ENCODE measurements around the gene HADHA. TPM values are rescaled to one million over a fixed set of nuclear protein-coding genes. Genes with fewer than 3 reads are reported as not detected.

Gene HADHA
- total RNA-seq, 1 experiment from 2014 or later, result 131 TPM

DNA sequence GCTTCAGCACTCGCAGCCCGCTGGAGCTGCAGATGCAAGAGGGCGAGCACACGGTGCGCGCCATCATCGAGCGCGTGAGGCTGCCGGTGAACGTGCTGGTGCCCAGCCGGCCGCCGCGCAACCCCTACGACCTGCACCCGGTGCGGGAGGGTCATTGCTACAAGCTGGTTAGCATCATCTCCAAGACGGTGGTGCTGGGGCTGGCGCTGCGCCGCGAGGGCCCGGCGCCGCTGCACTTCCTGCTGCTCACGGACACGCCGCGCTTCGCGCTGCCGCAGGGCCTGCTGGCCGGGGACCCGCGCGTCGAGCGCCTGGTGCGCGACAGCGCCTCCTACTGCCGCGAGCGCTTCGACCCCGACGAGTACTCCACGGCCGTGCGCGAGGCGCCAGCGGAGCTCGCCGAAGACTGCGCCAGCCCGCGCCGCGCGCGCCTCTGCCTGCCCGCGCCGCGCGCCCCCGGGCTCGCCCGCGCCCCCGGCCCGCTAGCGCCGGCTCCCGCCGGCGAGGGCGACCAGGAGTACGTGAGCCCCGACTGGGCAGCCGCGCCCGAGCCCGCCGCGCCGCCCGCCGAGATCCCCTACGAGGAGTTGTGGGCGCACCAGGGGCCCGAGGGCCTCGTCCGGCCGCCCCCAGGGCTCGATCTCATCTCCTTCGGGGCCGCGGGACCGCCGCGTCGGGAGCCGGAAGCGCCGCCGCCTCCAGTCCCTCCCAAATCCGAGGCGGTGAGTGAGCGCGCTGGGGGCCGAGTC is 59.7 kb downstream of the HADHA start:
- Histone ChIP-seq H3K9me3 (ENCODE audit: low read length) (no peaks in the 10 kb centered on the region), H3K4me3 (ENCODE audit: low read length) (no peak overlapping the region), H3K36me3 (ENCODE audit: low read depth, low read length) (no peaks in the 10 kb centered on the region), H3K27ac (ENCODE audit: low read length) (no peak overlapping the region), H2AFZ (ENCODE audit: low read length) (no peak overlapping the region), H3K4me2 (ENCODE audit: low read length) (no peak overlapping the region), H3K79me2 (ENCODE audit: low read length) (no peaks in the 10 kb centered on the region), H3K9ac (ENCODE audit: low read length) (no peak overlapping the region), H3K9me2 (replicated peaks; ENCODE audit: low read length) (no peaks in the 10 kb centered on the region), H4K20me1 (ENCODE audit: low read length) (no peaks in the 10 kb centered on the region), H3F3A (ENCODE audit: low read length, unreplicated experiment) (no peaks in the 10 kb centered on the region), H3K27me3 (ENCODE audit: low read length) (no peaks in the 10 kb centered on the region), H3K4me1 (ENCODE audit: insufficient read depth, low read length) (no peaks in the 10 kb centered on the region)
- ATAC-seq (peak; percentile 52), DNase-seq (no peak)
- BruUV-seq (replicated peaks), result no TSS peak
- ChIA-PET POLR2A (ENCODE audit: unreplicated experiment) (no interaction called here), CTCF (interaction anchor here (0.6 kb wide), 1 partner anchor 233 kb away, joined by 3 read pairs; no protein-coding TSS in a partner anchor)
- intact Hi-C loops (cut with micrococcal nuclease), result no loop called here
- TF ChIP-seq, protein P1, sequence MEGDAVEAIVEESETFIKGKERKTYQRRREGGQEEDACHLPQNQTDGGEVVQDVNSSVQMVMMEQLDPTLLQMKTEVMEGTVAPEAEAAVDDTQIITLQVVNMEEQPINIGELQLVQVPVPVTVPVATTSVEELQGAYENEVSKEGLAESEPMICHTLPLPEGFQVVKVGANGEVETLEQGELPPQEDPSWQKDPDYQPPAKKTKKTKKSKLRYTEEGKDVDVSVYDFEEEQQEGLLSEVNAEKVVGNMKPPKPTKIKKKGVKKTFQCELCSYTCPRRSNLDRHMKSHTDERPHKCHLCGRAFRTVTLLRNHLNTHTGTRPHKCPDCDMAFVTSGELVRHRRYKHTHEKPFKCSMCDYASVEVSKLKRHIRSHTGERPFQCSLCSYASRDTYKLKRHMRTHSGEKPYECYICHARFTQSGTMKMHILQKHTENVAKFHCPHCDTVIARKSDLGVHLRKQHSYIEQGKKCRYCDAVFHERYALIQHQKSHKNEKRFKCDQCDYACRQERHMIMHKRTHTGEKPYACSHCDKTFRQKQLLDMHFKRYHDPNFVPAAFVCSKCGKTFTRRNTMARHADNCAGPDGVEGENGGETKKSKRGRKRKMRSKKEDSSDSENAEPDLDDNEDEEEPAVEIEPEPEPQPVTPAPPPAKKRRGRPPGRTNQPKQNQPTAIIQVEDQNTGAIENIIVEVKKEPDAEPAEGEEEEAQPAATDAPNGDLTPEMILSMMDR (conservative IDR thresholded peaks at IDR 0.05; ENCODE audit: low read depth, low read length), result no peak
- TF ChIP-seq EZH2 (IDR thresholded peaks at IDR 0.05; ENCODE audit: low read length, unreplicated experiment) (no peak), EZH2phosphoT487 (IDR thresholded peaks at IDR 0.05; ENCODE audit: borderline replicate concordance, low read length) (no peak)

DNA sequence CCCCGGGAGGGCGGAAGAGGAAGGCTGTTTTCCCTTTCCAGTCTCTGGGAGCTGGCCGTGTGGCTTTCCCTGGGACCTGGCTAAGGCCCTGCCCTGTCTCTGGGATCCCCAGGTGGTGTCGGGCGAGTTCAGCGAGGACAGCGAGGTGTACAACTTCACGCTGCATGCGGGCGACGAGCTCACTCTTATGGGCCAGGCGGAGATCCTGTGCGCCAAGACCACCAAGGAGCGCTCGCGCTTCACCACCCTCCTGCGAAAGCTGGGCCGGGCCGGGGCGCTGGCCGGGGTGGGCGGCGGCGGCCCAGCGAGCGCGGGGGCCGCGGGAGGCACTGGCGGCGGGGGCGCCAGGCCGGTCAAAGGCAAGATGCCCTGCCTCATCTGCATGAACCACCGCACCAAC is 60.3 kb downstream of the HADHA start:
- Histone ChIP-seq H4K20me1 (ENCODE audit: low read length) (no peaks in the 10 kb centered on the region), H3K27ac (ENCODE audit: low read length) (no peak overlapping the region), H3K4me1 (ENCODE audit: insufficient read depth, low read length) (0 out of 2 replicates have a peak, but pooled peaks cover 2% of the 10 kb centered on the region), H3K79me2 (ENCODE audit: low read length) (no peaks in the 10 kb centered on the region), H2AFZ (ENCODE audit: low read length) (no peak overlapping the region), H3K9ac (ENCODE audit: low read length) (no peak overlapping the region), H3K27me3 (ENCODE audit: low read length) (no peaks in the 10 kb centered on the region), H3F3A (ENCODE audit: low read length, unreplicated experiment) (no peaks in the 10 kb centered on the region), H3K4me3 (ENCODE audit: low read length) (no peak overlapping the region), H3K36me3 (ENCODE audit: low read depth, low read length) (no peaks in the 10 kb centered on the region), H3K4me2 (ENCODE audit: low read length) (no peak overlapping the region), H3K9me2 (replicated peaks; ENCODE audit: low read length) (no peaks in the 10 kb centered on the region), H3K9me3 (ENCODE audit: low read length) (no peaks in the 10 kb centered on the region)
- DNase-seq (no peak), ATAC-seq (no peak)
- TF ChIP-seq EZH2phosphoT487 (IDR thresholded peaks at IDR 0.05; ENCODE audit: borderline replicate concordance, low read length), result no peak
- TF ChIP-seq EZH2 (IDR thresholded peaks at IDR 0.05; ENCODE audit: low read length, unreplicated experiment), result no peak
- TF ChIP-seq, protein P1 (conservative IDR thresholded peaks at IDR 0.05; ENCODE audit: low read depth, low read length), result no peak
- CTCF ChIA-PET, result no interaction called here
- POLR2A ChIA-PET (ENCODE audit: unreplicated experiment), result no interaction called here
- intact Hi-C loops (cut with micrococcal nuclease), result no loop called here
- BruUV-seq (replicated peaks), result no TSS peak

DNA sequence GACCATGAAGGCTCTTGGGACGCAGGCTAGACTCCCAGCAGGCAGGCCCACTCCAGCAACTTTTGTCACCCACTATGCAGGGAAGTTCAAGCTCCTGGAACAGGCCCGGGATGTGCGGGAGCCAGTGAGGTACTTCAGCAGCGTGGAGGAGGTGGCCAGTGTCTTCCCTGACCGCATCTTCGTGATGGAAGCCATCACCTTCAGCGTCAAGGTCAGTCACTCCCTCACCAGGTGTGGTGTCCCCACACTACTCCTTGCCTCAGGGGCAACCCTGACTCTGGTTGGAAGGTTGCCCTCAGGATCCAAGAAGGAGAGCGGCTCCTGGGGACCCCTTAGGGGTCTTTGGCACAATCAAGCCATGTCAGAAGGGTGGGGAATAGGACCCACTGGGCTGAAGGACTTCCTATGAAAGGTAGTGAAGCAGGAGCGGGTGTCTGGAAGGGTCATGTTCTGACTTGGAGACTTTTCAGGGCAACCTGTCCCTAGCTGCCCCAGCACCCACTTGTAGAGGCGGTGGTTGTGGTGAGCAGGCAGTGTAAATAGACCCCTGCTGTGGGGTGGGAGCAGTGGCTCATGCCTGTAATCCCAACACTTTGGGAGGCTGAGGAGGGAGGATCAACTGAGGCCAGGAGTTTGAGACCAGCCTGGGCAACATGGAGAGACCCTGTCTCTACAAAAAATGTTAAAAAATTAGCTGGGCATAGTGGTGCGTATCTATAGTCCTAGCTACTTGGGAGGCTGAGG is 61.4 kb downstream of the HADHA start:
- Histone ChIP-seq H3K27me3 (ENCODE audit: low read length) (no peaks in the 10 kb centered on the region), H3K36me3 (ENCODE audit: low read depth, low read length) (no peaks in the 10 kb centered on the region), H3K4me3 (ENCODE audit: low read length) (no peak overlapping the region), H2AFZ (ENCODE audit: low read length) (no peak overlapping the region), H3K27ac (ENCODE audit: low read length) (no peak overlapping the region), H4K20me1 (ENCODE audit: low read length) (no peaks in the 10 kb centered on the region), H3K9me2 (replicated peaks; ENCODE audit: low read length) (no peaks in the 10 kb centered on the region), H3F3A (ENCODE audit: low read length, unreplicated experiment) (no peaks in the 10 kb centered on the region), H3K9ac (ENCODE audit: low read length) (no peak overlapping the region), H3K9me3 (ENCODE audit: low read length) (no peaks in the 10 kb centered on the region), H3K79me2 (ENCODE audit: low read length) (no peaks in the 10 kb centered on the region), H3K4me1 (ENCODE audit: insufficient read depth, low read length) (0 out of 2 replicates have a peak, but pooled peaks cover 4% of the 10 kb centered on the region), H3K4me2 (ENCODE audit: low read length) (no peak overlapping the region)
- no peak for DNase-seq
- no TSS peak for BruUV-seq (replicated peaks)
- intact Hi-C loops (cut with micrococcal nuclease), result no loop called here
- CTCF ChIA-PET, result no interaction called here
- TF ChIP-seq EZH2 (IDR thresholded peaks at IDR 0.05; ENCODE audit: low read length, unreplicated experiment) (no peak), EZH2phosphoT487 (IDR thresholded peaks at IDR 0.05; ENCODE audit: borderline replicate concordance, low read length) (no peak)
- TF ChIP-seq, protein P1 (conservative IDR thresholded peaks at IDR 0.05; ENCODE audit: low read depth, low read length), result no peak
- POLR2A ChIA-PET (ENCODE audit: unreplicated experiment), result no interaction called here
- no peak for ATAC-seq
